Esophagus muscularis mucosa (tissue), 3 donors: ENCODE results near the gene UBE2D1.

Source experiments
- CTCF ChIP-seq, 3 experiments: fragments of 200-600 bp in 2 of 3; fragments of 450-650 bp in 1 of 3; sonication (generic) in 2 of 3; IDR thresholded peaks; one replicate each; pipeline ENCODE4 v1.5.1; 2017 to 2019; ENCODE audit warnings: antibody characterized with exemption in 3 of 3, mild to moderate bottlenecking in 2 of 3, moderate library complexity in 1 of 3
- POLR2A ChIP-seq: fragments of 450-650 bp; IDR thresholded peaks from one replicate; pipeline ENCODE4 v1.6.1; 2017; ENCODE audit warnings: antibody characterized with exemption, moderate library complexity, mild to moderate bottlenecking, low read depth

DNA sequence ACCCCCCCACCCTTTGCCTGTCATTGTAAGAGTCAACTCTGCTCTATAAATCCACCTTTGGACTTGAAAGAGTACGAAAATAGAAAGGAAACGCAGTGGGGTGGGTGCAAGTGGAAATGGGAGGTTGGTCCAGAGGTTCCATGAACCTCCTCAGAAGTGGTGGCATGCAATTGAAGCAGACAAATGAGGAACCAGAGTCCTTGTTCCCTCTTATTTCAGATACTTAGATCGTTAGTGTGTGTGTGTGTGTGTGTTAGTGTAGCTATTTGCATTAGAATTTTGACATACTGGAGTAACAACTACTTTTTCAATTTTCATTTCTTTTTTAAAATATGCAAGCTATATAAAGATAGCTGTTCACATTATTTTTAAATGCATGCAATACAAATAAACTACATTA is 32.3 kb downstream of the UBE2D1 start:
- no peak for TF ChIP-seq CTCF (IDR thresholded peaks at IDR 0.05)
- TF ChIP-seq POLR2A = no peak
